H1 (cell line): ENCODE results near the gene WIPF3.

Experiments used
- CHD2 ChIP-seq: IDR thresholded peaks from 2 replicates; pipeline ENCODE4 v1.6.1; 2012; ENCODE audit warnings: low read length, improper control_type of control experiment
- CTCF ChIP-seq, 3 experiments: IDR thresholded peaks; 1 replicate in 2 of 3; 2 replicates in 1 of 3; pipeline versions ENCODE4 v1.5.1 to v1.6.1; 2011; ENCODE audit warnings: low read length in 3 of 3, mild to moderate bottlenecking in 3 of 3, inconsistent platforms in 2 of 3, low read depth in 1 of 3, moderate library complexity in 1 of 3; ENCODE audit not compliant: insufficient read depth in 1 of 3; ENCODE audit errors: control extremely low read depth in 1 of 3
- KDM4A ChIP-seq: IDR thresholded peaks from one replicate; pipeline ENCODE4 v1.7.1; 2012; ENCODE audit warnings: low read depth, mild to moderate bottlenecking, moderate library complexity, low read length, inconsistent platforms; ENCODE audit not compliant: severe bottlenecking
- SP2 ChIP-seq: IDR thresholded peaks from 2 replicates; pipeline ENCODE4 v1.6.1; 2012; ENCODE audit warnings: mild to moderate bottlenecking, low read length, inconsistent platforms

GRCh38 chr7:29806208-29806994, at the start of gene WIPF3:
- TF ChIP-seq SP2 (no peak), CTCF (IDR thresholded peaks at IDR 0.05; ENCODE audit: control extremely low read depth in 1 of 3, insufficient read depth in 1 of 3, low read depth in 1 of 3, low read length in 3 of 3) (no peak; a peak in 1 of 4 replicates), KDM4A (peak; percentile 55), CHD2 (no peak)
